Natural killer cell (primary cell): ENCODE data around the gene FAM9C. TPM values are rescaled to one million over a fixed set of nuclear protein-coding genes. Genes with fewer than 3 reads are reported as not detected.

Experiments
- ATAC-seq, 3 donors: fragments of 150-1000 bp in 2 of 3; fragments of 200-7000 bp in 1 of 3; cut with Tn5 transposase; 1 replicate in 1 of 3; 2 replicates in 2 of 3; pipeline ENCODE4 v1.10.0; 2021; ENCODE audit warnings: mild to moderate bottlenecking in 2 of 3, moderate library complexity in 2 of 3
- DNase-seq, 2 donors: peaks; one replicate each; pipeline versions ENCODE4 v3.0.0 to v3.0.0-alpha.2; 2013 to 2021; ENCODE audit warnings: mixed read lengths in 1 of 2
- H3K27ac ChIP-seq: one replicate; pipeline ENCODE4 v1.5.1; 2013; ENCODE audit warnings: mild to moderate bottlenecking, low read length
- H3K27me3 ChIP-seq: one replicate; pipeline ENCODE4 v1.6.1; 2013; ENCODE audit warnings: low read length; ENCODE audit not compliant: control insufficient read depth, insufficient read depth
- H3K36me3 ChIP-seq: one replicate; pipeline ENCODE4 v1.6.1; 2013; ENCODE audit warnings: low read length; ENCODE audit not compliant: control insufficient read depth, insufficient read depth
- H3K4me1 ChIP-seq: one replicate; pipeline ENCODE4 v1.6.1; 2013; ENCODE audit warnings: low read length; ENCODE audit not compliant: control insufficient read depth, insufficient read depth
- H3K4me3 ChIP-seq: one replicate; pipeline ENCODE4 v1.5.1; 2013; ENCODE audit warnings: low read length
- H3K9me3 ChIP-seq: one replicate; pipeline ENCODE4 v1.6.1; 2013; ENCODE audit warnings: low read length; ENCODE audit not compliant: control insufficient read depth, insufficient read depth
- H3K27ac Mint-ChIP-seq, 2 donors: one replicate each; pipeline ENCODE4 v1.8.0; 2022; ENCODE audit warnings: mild to moderate bottlenecking in 2 of 2, mixed read lengths in 2 of 2, moderate library complexity in 1 of 2
- H3K27me3 Mint-ChIP-seq, 2 donors: one replicate each; pipeline ENCODE4 v1.8.0; 2022; ENCODE audit warnings: low read depth in 2 of 2, mixed read lengths in 2 of 2
- H3K36me3 Mint-ChIP-seq: one replicate; pipeline ENCODE4 v1.8.0; 2022; ENCODE audit warnings: mixed read lengths
- H3K4me1 Mint-ChIP-seq, 2 donors: one replicate each; pipeline ENCODE4 v1.8.0; 2022; ENCODE audit warnings: mixed read lengths in 2 of 2
- H3K4me3 Mint-ChIP-seq: one replicate; pipeline ENCODE4 v1.8.0; 2022; ENCODE audit warnings: mild to moderate bottlenecking, moderate library complexity, mixed read lengths
- H3K9me3 Mint-ChIP-seq, 2 donors: one replicate each; pipeline ENCODE4 v1.8.0; 2022; ENCODE audit warnings: mixed read lengths in 2 of 2
- WGBS: methylation state at CpG from one replicate; pipeline ENCODE4 v1.1.7; 2013; ENCODE audit warnings: missing lambda C conversion rate; ENCODE audit not compliant: insufficient coverage; 5-methylcytosine and 5-hydroxymethylcytosine counted together
- intact Hi-C: fragments of 100-400 bp; cut with micrococcal nuclease; formaldehyde crosslinking; loops from one replicate; pipeline ENCODE4 v1.14.2; 2022
- total RNA-seq, 4 donors: library from RNA; stranded (reverse); fragments of 120-200 nt in 1 of 4; gene quantifications; one replicate each; pipeline versions ENCODE4 v1.2.3 to v1.2.4, GENCODE V29; 2013 to 2022
- TF ChIP-seq, protein P1 (sequence below): fragments of 200-600 bp; IDR thresholded peaks from one replicate; pipeline ENCODE4 v1.8.0; 2022; ENCODE audit warnings: antibody characterized with exemption

The FAM9C gene
- total RNA-seq, 3 donors from 2014 or later (not counting 1 experiment from before 2014, with no cell fraction given): not detected

- no peaks in the 10 kb centered on the region for H3K9me3 Mint-ChIP-seq
- H3K4me1 ChIP-seq: peaks cover 5% of the 10 kb centered on the region
- H3K27ac ChIP-seq: no peak overlapping the region
- no peak for ATAC-seq
- no peaks in the 10 kb centered on the region for H3K36me3 ChIP-seq
- no peaks in the 10 kb centered on the region for H3K9me3 ChIP-seq
- peaks cover 5 to 7% of the 10 kb centered on the region in 2 donors for H3K4me1 Mint-ChIP-seq
- TF ChIP-seq, protein P1, sequence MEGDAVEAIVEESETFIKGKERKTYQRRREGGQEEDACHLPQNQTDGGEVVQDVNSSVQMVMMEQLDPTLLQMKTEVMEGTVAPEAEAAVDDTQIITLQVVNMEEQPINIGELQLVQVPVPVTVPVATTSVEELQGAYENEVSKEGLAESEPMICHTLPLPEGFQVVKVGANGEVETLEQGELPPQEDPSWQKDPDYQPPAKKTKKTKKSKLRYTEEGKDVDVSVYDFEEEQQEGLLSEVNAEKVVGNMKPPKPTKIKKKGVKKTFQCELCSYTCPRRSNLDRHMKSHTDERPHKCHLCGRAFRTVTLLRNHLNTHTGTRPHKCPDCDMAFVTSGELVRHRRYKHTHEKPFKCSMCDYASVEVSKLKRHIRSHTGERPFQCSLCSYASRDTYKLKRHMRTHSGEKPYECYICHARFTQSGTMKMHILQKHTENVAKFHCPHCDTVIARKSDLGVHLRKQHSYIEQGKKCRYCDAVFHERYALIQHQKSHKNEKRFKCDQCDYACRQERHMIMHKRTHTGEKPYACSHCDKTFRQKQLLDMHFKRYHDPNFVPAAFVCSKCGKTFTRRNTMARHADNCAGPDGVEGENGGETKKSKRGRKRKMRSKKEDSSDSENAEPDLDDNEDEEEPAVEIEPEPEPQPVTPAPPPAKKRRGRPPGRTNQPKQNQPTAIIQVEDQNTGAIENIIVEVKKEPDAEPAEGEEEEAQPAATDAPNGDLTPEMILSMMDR: no peak
- H3K4me3 Mint-ChIP-seq: no peak overlapping the region
- 100% methylated on average over 2 of the region's 3 CpGs for WGBS
- no peaks in the 10 kb centered on the region for H3K27me3 ChIP-seq
- H3K27me3 Mint-ChIP-seq: peaks cover 0 to 30% of the 10 kb centered on the region in 2 donors
- DNase-seq: no peak
- H3K36me3 Mint-ChIP-seq: no peaks in the 10 kb centered on the region
- intact Hi-C loops: no loop called here
- no peak overlapping the region for H3K27ac Mint-ChIP-seq
- H3K4me3 ChIP-seq: no peak overlapping the region
These were observed 28.7 kb downstream of the FAM9C start for GRCh38 chrX:13015536-13016236.

- TF ChIP-seq, protein P1: no peak
- Mint-ChIP-seq H3K9me3 (no peaks in the 10 kb centered on the region), H3K4me1 (peaks cover 5 to 7% of the 10 kb centered on the region in 2 donors), H3K36me3 (no peaks in the 10 kb centered on the region), H3K27ac (no peak overlapping the region), H3K27me3 (peaks cover 0 to 30% of the 10 kb centered on the region in 2 donors), H3K4me3 (no peak overlapping the region)
- peaks cover 5% of the 10 kb centered on the region for H3K4me1 ChIP-seq
- 90% methylated on average over 6 of the region's 7 CpGs for WGBS
- no peak for ATAC-seq
- no peak overlapping the region for H3K4me3 ChIP-seq
- H3K9me3 ChIP-seq: no peaks in the 10 kb centered on the region
- H3K36me3 ChIP-seq: no peaks in the 10 kb centered on the region
- no peaks in the 10 kb centered on the region for H3K27me3 ChIP-seq
- DNase-seq: no peak
- peak overlapping the region; percentile 57 for H3K27ac ChIP-seq
- intact Hi-C loops: no loop called here
These were observed 30.0 kb downstream of the FAM9C start for GRCh38 chrX:13014111-13015096.

GRCh38 chrX:13013363-13014110 is 30.9 kb downstream of the FAM9C start:
- DNase-seq (peak in 1 of 2 donors; percentile 59), ATAC-seq (peak; percentile 24 to 64 (median 50))
- H3K4me3 ChIP-seq: no peak overlapping the region
- H3K4me1 ChIP-seq: peaks cover 5% of the 10 kb centered on the region
- Mint-ChIP-seq H3K9me3 (no peaks in the 10 kb centered on the region), H3K36me3 (no peaks in the 10 kb centered on the region), H3K4me3 (no peak overlapping the region), H3K27me3 (peaks cover 0 to 30% of the 10 kb centered on the region in 2 donors), H3K27ac (peak overlapping the region in 1 of 2 donors; percentile 58), H3K4me1 (peaks cover 5 to 7% of the 10 kb centered on the region in 2 donors)
- WGBS: 21% methylated on average over 2 of the region's 8 CpGs
- no peaks in the 10 kb centered on the region for H3K27me3 ChIP-seq
- TF ChIP-seq, protein P1: no peak
- H3K9me3 ChIP-seq: no peaks in the 10 kb centered on the region
- H3K36me3 ChIP-seq: no peaks in the 10 kb centered on the region
- H3K27ac ChIP-seq: peak overlapping the region; percentile 57
- intact Hi-C loops: no loop called here
